Activated B cell treated with CpG ODN at 0.5 μM for 24 hours (primary cell): ENCODE results near the gene RNF126. TPM values are rescaled to one million over a fixed set of nuclear protein-coding genes. Genes with fewer than 3 reads are reported as not detected.
"Not testable (repeated sequence)": the region's sequence is repeated elsewhere in the genome, so short reads cannot be mapped to it uniquely, and the experiment has no call there.

Source experiments
- ATAC-seq: fragments of 200-7000 bp; cut with Tn5 transposase; one replicate; pipeline ENCODE4 v1.10.0; 2021; ENCODE audit warnings: low read depth, mild to moderate bottlenecking, moderate library complexity
- CTCF ChIA-PET: fragments of 350-600 bp; sonication (Branson Sonifier 250); formaldehyde crosslinking; loops from one replicate; lab custom pipeline; 2021; ENCODE audit warnings: antibody characterized with exemption; lab: Charles Lee
- POLR2A ChIA-PET: fragments of 350-600 bp; sonication (Branson Sonifier 250); formaldehyde crosslinking; loops from one replicate; lab custom pipeline; 2021; ENCODE audit warnings: antibody characterized with exemption; lab: Charles Lee
- DNase-seq: peaks from one replicate; pipeline ENCODE4 v3.0.0; 2022
- H3K27ac Mint-ChIP-seq: one replicate; pipeline ENCODE4 v1.8.0; 2020; ENCODE audit warnings: mixed read lengths
- H3K27me3 Mint-ChIP-seq: one replicate; pipeline ENCODE4 v1.8.0; 2021; ENCODE audit warnings: mixed read lengths
- H3K36me3 Mint-ChIP-seq: one replicate; pipeline ENCODE4 v1.8.0; 2021; ENCODE audit warnings: low read depth, mixed read lengths
- H3K4me1 Mint-ChIP-seq: one replicate; pipeline ENCODE4 v1.8.0; 2021; ENCODE audit warnings: mixed read lengths
- H3K4me3 Mint-ChIP-seq: one replicate; pipeline ENCODE4 v1.8.0; 2020; ENCODE audit warnings: mild to moderate bottlenecking, mixed read lengths
- H3K9me3 Mint-ChIP-seq: one replicate; pipeline ENCODE4 v1.8.0; 2020; ENCODE audit warnings: mixed read lengths
- intact Hi-C: fragments of 100-400 bp; cut with micrococcal nuclease; formaldehyde crosslinking; loops from one replicate; pipeline ENCODE4 v1.15.1; 2024
- total RNA-seq: library from RNA; stranded (reverse); gene quantifications from 2 replicates; pipeline ENCODE4 v1.2.3, GENCODE V29; 2022
- TF ChIP-seq, protein P1 (sequence below): fragments of 200-600 bp; IDR thresholded peaks from one replicate; pipeline ENCODE4 v1.8.0; 2022; ENCODE audit warnings: antibody characterized with exemption, mild to moderate bottlenecking

Gene RNF126
- total RNA-seq, 1 donor from 2014 or later: 82.7 TPM

DNA sequence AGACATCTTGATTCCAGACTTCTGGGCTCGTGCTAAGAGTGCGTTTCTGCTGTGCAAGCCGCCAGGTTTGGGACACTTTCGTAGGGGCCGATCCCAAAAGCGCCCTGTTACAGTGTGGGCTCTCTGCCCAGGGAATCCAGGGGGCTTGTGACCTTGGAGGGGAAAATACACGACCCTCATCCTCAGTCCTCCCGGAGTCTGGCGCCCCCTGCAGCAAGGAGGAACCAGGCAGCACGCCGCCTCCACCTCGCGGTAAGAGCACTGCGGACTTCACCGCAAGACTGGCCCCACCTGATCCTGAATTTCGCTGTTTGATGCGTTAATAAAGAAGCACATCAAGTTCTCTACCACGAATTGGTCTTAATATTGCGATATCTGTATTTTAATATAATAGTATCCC, 34.8 kb downstream of the RNF126 start:
- no peaks in the 10 kb centered on the region for H3K9me3 Mint-ChIP-seq
- peaks cover 53% of the 10 kb centered on the region for H3K36me3 Mint-ChIP-seq
- ATAC-seq (no peak), DNase-seq (no peak)
- TF ChIP-seq, protein P1, sequence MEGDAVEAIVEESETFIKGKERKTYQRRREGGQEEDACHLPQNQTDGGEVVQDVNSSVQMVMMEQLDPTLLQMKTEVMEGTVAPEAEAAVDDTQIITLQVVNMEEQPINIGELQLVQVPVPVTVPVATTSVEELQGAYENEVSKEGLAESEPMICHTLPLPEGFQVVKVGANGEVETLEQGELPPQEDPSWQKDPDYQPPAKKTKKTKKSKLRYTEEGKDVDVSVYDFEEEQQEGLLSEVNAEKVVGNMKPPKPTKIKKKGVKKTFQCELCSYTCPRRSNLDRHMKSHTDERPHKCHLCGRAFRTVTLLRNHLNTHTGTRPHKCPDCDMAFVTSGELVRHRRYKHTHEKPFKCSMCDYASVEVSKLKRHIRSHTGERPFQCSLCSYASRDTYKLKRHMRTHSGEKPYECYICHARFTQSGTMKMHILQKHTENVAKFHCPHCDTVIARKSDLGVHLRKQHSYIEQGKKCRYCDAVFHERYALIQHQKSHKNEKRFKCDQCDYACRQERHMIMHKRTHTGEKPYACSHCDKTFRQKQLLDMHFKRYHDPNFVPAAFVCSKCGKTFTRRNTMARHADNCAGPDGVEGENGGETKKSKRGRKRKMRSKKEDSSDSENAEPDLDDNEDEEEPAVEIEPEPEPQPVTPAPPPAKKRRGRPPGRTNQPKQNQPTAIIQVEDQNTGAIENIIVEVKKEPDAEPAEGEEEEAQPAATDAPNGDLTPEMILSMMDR: no peak
- CTCF ChIA-PET: interaction anchor here (1.1 kb wide), 1 partner anchor 44 kb away, joined by 3 read pairs; no protein-coding TSS in a partner anchor
- no peaks in the 10 kb centered on the region for H3K27me3 Mint-ChIP-seq
- POLR2A ChIA-PET: interaction anchor here (0.7 kb wide), 1 partner anchor 167 kb away, joined by 7 read pairs; no protein-coding TSS in a partner anchor
- no peak overlapping the region for H3K27ac Mint-ChIP-seq
- no peak overlapping the region for H3K4me3 Mint-ChIP-seq
- intact Hi-C loops: no loop called here
- peaks cover 14% of the 10 kb centered on the region for H3K4me1 Mint-ChIP-seq

DNA sequence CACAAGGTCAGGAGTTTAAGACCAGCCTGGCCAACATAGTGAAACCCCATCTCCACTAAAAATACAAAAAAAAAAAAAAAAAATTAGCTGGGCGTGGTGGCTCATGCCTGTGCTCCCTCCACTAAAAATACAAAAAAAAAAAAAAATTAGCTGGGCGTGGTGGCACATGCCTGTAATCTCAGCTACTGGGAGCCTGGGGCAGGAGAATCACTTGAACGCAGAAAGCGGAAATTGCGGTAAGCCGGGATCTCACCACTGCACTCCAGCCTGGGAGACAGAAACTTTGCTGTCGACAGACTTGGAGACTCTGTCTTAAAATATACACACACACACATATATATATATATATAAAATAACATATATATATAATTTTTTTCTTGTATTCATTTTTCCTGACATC, 36.4 kb downstream of the RNF126 start:
- DNase-seq, CTCF ChIA-PET, H3K4me1 Mint-ChIP-seq, ATAC-seq, H3K9me3 Mint-ChIP-seq, intact Hi-C loops, H3K4me3 Mint-ChIP-seq, H3K27ac Mint-ChIP-seq, H3K27me3 Mint-ChIP-seq: not testable (repeated sequence)
- H3K36me3 Mint-ChIP-seq: peaks cover 57% of the 10 kb centered on the region
- POLR2A ChIA-PET: interaction anchor here (0.7 kb wide), 1 partner anchor 607 kb away, joined by 7 read pairs; no protein-coding TSS in a partner anchor

- ATAC-seq (no peak), DNase-seq (no peak)
- ChIA-PET POLR2A (no interaction called here), CTCF (no interaction called here)
- Mint-ChIP-seq H3K4me1 (no peaks in the 10 kb centered on the region), H3K27ac (no peak overlapping the region), H3K27me3 (no peaks in the 10 kb centered on the region), H3K9me3 (no peaks in the 10 kb centered on the region), H3K36me3 (peaks cover 55% of the 10 kb centered on the region), H3K4me3 (no peak overlapping the region)
- TF ChIP-seq, protein P1: no peak
- intact Hi-C loops: no loop called here
Observed at GRCh38 chr19:625257-625656, 37.8 kb downstream of the RNF126 start.

- no peak for DNase-seq
- H3K9me3 Mint-ChIP-seq: no peaks in the 10 kb centered on the region
- POLR2A ChIA-PET: interaction anchor here (1.4 kb wide), 1 partner anchor 9 kb away, joined by 10 read pairs; the partner anchor contains the start of gene POLRMT
Observed at GRCh38 chr19:624433-625109, 38.4 kb downstream of the RNF126 start.

GRCh38 chr19:623974-624373, 39.0 kb downstream of the RNF126 start:
- intact Hi-C loops: no loop called here
- TF ChIP-seq, protein P1: no peak
- no peak overlapping the region for H3K4me3 Mint-ChIP-seq
- H3K27me3 Mint-ChIP-seq: no peaks in the 10 kb centered on the region
- H3K4me1 Mint-ChIP-seq: no peaks in the 10 kb centered on the region
- ChIA-PET CTCF (no interaction called here), POLR2A (interaction anchor here (1.4 kb wide), 1 partner anchor 10 kb away, joined by 10 read pairs; the partner anchor contains the start of gene POLRMT)
- H3K27ac Mint-ChIP-seq: no peak overlapping the region
- DNase-seq (no peak), ATAC-seq (no peak)
- H3K9me3 Mint-ChIP-seq: no peaks in the 10 kb centered on the region
- peaks cover 55% of the 10 kb centered on the region for H3K36me3 Mint-ChIP-seq

More at GRCh38 chr19:624433-625109, 38.4 kb downstream of the RNF126 start:
- Mint-ChIP-seq H3K27ac (no peak overlapping the region), H3K4me3 (no peak overlapping the region), H3K27me3 (no peaks in the 10 kb centered on the region), H3K4me1 (no peaks in the 10 kb centered on the region), H3K36me3 (peaks cover 56% of the 10 kb centered on the region)
- intact Hi-C loops: no loop called here
- TF ChIP-seq, protein P1: no peak
- ATAC-seq: no peak
- CTCF ChIA-PET: no interaction called here
